B cell (primary cell): Measurements from ENCODE around the gene PPP1R13B.

Source experiments
- CTCF ChIP-seq: fragments of 200-600 bp; IDR thresholded peaks from one replicate; pipeline ENCODE4 v1.8.0; 2022; ENCODE audit warnings: antibody characterized with exemption, mild to moderate bottlenecking
- EZH2 ChIP-seq: IDR thresholded peaks from 2 replicates; pipeline ENCODE4 v1.6.1; 2012; ENCODE audit warnings: borderline replicate concordance, low read depth, mild to moderate bottlenecking, moderate library complexity, low read length; ENCODE audit not compliant: insufficient read depth, poor library complexity, severe bottlenecking

DNA sequence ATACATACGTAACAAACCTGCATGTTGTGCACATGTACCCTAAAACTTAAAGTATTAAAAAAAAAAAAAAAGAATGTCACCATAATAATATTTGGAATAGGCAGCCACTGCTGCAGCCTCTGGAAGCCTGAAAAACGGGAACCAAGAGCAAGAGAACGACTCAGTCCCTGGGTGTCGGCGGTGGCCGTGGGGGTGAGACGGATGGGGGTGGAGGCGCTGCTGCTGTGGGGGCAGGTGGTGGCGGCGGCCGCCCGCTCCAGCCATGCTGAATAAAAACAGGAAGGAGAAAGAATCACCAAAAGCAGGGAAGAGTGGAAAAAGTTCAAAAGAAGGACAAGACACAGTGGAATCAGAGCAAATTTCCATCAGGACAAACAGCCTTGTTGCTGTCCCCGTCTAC lies 84.8 kb downstream of the PPP1R13B start:
- TF ChIP-seq CTCF (no peak), EZH2 (no peak)
